HK-2 (cell line): ENCODE results near the gene ALK.
A peak's percentile ranks its signal among the peaks of the same experiment; 100 is the strongest.

ENCODE experiments used
- DNase-seq: peaks from one replicate; pipeline ENCODE4 v3.0.0-alpha.2; 2018; ENCODE audit not compliant: unreplicated experiment

ALK gene

GRCh38 chr2:29921560-29921915, at the start of gene ALK:
TSS of gene ALK (minus strand) at chr2:29921586. CDS start at chr2:29920659, 927 bp downstream.
- peak; percentile 36 for DNase-seq

- no peak for DNase-seq
Observed at GRCh38 chr2:29966266-29966665, 44.9 kb upstream of the ALK start.

- DNase-seq: no peak
Observed at GRCh38 chr2:29963972-29964570, 42.7 kb upstream of the ALK start.

GRCh38 chr2:29962922-29963321, 41.5 kb upstream of the ALK start:
- DNase-seq: no peak

- DNase-seq: no peak
Observed at GRCh38 chr2:29954316-29954715, 32.9 kb upstream of the ALK start.

GRCh38 chr2:29952973-29953372, 31.6 kb upstream of the ALK start:
- no peak for DNase-seq

- DNase-seq: no peak
Observed at GRCh38 chr2:29951576-29951975, 30.2 kb upstream of the ALK start.

- DNase-seq: no peak
Observed at GRCh38 chr2:29950481-29950880, 29.1 kb upstream of the ALK start.

GRCh38 chr2:29949042-29949441, 27.7 kb upstream of the ALK start:
- DNase-seq: no peak

GRCh38 chr2:29946505-29946904, 25.1 kb upstream of the ALK start:
- DNase-seq: no peak

GRCh38 chr2:29942711-29943110, 21.3 kb upstream of the ALK start:
- no peak for DNase-seq

- DNase-seq: no peak
Observed at GRCh38 chr2:29940706-29941105, 19.3 kb upstream of the ALK start.

- no peak for DNase-seq
Observed at GRCh38 chr2:29936020-29936419, 14.6 kb upstream of the ALK start.

GRCh38 chr2:29931818-29932217, 10.4 kb upstream of the ALK start:
- no peak for DNase-seq

- DNase-seq: peak; percentile 35
Observed at GRCh38 chr2:29923110-29923721, 1.8 kb upstream of the ALK start.

GRCh38 chr2:29922605-29923004, 1.2 kb upstream of the ALK start:
- DNase-seq: no peak

GRCh38 chr2:29920631-29921559, 491 bp downstream of the ALK start:
- DNase-seq: no peak

- DNase-seq: peak; percentile 29
Observed at GRCh38 chr2:29920130-29920577, 1.2 kb downstream of the ALK start.

- DNase-seq: no peak
Observed at GRCh38 chr2:29918941-29919340, 2.4 kb downstream of the ALK start.

GRCh38 chr2:29917781-29918180, 3.6 kb downstream of the ALK start:
- no peak for DNase-seq

GRCh38 chr2:29916571-29916970, 4.8 kb downstream of the ALK start:
- DNase-seq: no peak

GRCh38 chr2:29910960-29911359, 10.4 kb downstream of the ALK start:
- no peak for DNase-seq

GRCh38 chr2:29910465-29910864, 10.9 kb downstream of the ALK start:
- no peak for DNase-seq
